Activated CD8-positive, alpha-beta memory T cell treated with anti-CD3 and anti-CD28 coated beads, Interleukin-2, amount 50 U/mL, for 48 hours (primary cell): ENCODE measurements around the gene POLG.
"Not testable (repeated sequence)": the region's sequence is repeated elsewhere in the genome, so short reads cannot be mapped to it uniquely, and the experiment has no call there.

Experiments used
- DNase-seq: peaks from one replicate; pipeline ENCODE4 v3.0.0-alpha.2; 2020

The POLG gene

DNA sequence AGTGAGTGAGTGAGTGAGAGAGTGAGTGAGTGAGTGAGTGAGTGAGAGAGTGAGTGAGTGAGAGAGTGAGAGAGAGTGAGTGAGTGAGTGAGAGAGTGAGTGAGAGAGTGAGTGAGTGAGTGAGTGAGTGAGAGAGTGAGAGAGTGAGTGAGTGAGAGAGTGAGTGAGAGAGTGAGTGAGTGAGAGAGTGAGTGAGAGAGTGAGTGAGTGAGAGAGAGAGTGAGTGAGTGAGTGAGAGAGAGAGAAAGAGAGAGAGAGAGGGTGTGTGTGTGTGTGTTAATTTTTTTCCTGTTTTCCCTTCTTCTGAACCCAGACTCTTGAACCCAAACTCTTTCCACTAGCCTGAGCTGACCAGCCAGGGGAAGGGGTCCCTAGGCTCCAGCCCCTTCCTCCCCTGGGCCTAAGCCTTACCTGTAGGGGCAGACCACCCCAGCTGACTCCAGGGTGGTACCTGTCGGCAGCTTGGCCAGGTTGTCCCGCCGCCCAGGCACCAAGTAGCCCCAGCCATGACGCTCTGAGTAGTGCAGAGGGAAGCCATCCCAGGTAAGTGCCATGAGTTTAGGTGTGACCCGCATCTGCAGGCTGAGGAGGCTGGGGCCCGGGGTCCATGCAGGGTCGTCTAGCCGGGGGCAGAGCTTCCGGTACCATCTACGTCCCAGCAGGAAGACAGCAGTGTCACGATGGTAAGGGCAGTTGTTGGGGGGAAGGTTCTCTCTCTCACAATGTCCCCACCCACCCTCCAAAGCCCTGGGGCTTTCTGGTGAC, 9.4 kb downstream of the POLG start:
- DNase-seq = no peak

DNA sequence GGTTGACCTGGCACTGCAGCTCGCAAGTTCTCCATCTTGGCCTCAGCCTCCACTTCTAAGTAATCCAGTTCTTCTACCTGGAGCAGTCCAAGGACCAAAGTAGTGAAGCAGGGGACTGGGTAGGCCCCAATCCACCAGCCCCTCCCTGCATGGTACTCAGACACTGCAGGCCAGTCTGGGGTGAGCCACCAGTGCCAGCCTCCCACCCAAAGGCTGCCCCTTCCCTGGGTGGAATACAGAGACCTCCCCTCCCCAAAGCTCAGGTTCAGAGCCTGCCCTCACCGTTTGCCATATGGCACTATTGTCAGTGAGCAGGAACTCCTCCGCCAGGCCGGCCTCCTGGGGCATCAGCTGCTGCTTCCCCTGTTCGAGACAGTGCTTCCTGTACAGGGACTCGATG, 10.8 kb downstream of the POLG start:
- no peak for DNase-seq

DNA sequence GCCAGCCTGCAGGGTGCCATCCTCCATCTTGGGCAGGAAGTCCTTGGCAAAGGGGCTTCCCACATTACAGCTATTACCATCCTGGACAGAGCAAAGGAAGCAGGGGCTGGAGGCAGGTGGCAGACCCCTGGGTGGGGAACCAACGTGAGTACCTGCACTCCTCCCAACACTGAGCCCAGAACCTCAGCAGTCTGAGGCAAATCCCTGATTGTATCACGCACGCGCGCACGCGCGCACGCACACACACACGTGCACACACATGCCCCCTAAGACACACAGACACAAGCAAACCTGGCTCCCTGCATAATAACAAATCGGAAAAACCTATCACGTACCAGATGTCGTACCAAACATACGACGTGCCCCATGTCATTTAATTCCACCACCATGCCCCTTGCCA, 11.8 kb downstream of the POLG start:
- no peak for DNase-seq

DNA sequence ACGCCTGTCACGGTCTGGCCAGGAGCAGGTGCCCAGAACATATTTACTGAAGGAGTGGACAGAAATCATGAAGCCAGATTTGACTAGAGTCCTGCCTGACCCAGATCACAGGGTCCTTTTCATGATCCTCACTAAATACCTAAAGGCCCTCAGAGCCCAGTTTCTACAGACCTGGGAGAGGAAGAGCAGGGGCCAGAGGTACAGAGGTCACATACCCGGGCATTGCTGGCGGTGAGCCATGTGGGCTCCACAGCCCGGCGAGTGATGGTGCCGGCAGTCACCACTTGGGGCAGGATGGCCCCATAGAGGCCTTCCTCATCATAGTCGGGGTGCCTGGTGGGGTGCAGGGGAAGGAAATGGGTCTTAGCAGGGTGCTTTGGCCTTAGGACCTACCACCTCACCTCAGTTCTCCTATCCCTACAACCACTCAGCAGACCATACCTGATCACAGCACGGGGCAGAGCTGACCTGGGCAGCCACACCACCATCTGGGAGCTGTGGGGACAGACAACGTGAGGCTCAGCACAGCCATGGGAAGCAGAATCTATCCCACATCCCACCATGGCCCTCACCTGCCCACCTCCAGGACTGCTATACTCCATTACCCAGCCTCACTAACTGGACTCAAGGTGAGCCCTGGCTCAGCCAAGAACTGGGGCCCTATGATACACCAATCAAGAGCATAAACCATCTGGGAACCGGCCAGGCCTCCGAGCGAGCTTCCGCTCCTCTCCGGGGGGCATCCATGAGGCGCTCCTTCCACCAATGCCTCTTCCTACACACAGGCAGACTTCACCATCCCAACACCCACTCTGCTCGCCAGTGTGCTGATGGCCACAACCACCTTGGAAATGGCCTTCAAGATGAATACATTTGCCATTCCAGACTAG, 12.9 kb downstream of the POLG start:
- no peak for DNase-seq

DNA sequence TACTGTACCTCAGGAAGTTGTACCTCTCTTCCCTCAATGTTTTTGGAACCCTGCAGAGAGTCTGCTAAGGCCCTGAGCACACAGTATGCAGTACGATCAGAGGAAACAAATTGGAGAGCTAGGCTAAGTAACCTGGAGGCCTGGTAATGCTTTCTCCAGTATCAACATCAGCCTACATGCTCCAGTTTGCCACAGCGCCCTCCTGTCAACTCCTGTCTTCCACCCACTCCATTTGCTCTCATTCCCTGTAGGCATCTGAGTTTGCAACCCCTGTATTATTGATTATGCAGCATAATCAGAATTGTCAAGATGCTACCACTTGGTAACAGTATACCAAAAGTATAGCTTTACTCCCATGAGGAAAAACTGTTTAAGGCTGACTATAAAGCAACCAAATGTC, 14.4 kb downstream of the POLG start:
- DNase-seq = no peak

DNA sequence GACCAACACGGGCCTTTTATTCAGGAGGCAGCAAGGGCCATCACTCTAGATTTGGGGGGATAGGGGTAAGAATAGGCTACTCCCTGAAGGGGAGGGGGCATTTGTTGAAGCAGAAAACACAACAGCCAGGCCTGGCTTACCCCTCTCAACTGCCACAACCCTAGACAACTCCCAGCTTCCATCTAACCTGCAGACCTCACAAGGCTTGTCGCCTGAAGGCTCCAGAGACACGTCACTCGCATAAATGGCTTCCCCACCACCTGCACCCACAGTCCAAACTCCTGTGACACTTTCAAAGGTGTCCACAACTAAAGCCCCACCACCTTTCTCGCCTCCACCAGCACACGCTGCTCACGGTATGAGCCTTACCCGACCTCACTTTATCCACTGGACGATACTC, 14.9 kb downstream of the POLG start:
- no peak for DNase-seq

DNA sequence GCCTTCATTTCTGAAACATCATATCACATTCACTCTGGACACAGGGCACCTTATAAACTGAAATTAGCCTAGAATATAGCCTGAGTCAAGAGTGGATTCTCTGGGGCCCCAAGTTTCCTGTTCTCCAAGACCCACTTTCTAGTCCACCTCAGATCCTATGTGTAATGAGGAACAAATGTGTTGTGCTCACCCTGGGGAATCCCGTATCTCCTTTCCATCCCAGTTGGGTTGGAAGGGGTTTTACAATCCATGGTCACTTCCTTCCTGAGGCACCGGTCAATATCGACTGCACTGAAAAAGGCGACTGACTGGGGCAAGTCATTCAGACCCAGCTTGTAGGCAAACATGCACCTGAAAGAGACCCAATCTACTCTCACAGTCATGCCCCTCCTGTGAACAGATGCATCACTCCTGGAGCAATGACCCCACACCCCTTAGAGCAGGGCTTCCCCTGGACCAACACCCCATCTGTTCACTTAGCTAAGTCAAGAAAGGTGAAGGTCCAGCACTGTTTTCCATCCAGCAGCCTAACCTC, 17.4 kb downstream of the POLG start:
- no peak for DNase-seq

DNA sequence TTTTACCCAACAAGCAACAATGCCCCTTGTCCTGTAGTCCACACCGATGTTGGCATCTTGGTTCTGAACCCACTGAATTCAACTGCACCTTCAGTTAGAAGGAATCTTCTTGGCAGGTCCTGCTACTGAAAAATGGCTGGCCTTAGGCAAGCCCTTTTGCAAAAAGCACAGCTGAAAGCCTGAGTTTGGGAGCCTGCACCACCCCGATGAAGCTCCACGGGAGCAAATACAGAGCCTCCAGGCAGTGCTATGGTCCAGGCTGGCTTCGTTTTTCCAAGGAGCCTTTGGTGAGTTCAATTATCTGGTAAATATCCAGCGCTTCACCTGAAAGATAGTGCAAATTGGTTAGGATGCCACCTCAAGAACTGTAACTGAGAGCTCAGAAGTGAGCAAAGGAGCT, 18.1 kb downstream of the POLG start:
- DNase-seq = no peak

DNA sequence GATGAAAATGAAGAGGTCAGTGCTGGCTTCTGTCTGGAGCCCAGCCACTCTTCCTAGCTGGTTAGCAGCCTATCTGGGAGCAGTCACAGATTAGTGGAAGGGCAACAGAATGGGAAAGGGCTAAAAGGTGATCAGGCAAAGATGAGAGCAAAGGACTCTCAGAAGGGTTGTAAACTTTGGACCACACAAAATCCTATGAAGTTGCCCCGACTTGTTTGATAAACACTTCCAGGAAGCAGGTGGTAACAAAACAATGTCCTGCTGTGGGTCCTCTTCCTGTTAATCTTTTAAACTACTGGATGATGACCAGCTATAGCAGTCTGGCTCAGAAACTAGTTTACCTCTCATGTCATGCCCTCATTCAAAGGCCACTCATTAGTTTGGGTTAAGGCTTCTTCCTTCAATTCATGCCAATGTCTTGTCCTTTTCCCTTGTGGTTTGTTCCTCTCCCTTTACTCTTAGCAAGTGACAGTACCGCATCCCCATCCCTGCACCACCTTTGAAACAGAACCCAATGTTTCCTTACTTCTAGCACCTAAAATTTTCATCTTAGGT, 19.2 kb downstream of the POLG start:
- DNase-seq = no peak

DNA sequence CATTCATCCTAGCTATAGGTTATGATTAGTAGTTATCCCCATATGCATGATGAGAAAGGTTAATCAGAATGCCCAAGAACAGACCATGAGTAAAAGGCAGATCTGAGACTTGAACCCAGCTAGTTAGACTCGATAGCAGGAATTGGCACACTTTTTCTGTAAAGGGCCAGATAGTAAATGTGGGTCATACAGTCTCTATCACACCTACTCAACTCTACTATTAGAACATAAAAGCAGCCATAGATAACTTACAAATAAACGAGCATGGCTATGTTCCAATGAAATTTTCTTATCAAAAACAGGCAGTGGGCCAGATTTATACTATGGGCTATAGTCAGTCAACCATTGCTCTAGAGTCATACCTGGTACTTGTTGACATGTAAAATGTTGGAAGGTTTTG, 24.6 kb downstream of the POLG start:
- no peak for DNase-seq

DNA sequence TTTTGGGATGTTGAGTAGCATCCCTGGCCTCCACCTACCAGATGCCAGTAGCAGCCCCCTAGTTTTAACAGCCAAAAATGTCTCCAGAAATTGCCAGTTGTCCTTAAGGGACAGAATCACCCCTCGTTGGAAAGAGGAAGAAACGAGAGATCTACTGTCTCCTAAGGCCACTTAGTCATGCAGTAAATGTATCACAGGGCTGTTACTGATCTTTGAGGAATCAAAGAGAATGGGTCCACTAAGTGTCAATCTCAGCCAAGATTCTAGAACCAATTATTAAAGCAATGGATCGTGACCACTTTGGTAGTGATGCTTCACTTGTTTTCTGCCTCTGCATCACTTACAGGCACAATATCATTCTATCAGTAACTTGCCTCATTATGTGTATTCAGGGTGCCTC, 26.4 kb downstream of the POLG start:
- no peak for DNase-seq

DNA sequence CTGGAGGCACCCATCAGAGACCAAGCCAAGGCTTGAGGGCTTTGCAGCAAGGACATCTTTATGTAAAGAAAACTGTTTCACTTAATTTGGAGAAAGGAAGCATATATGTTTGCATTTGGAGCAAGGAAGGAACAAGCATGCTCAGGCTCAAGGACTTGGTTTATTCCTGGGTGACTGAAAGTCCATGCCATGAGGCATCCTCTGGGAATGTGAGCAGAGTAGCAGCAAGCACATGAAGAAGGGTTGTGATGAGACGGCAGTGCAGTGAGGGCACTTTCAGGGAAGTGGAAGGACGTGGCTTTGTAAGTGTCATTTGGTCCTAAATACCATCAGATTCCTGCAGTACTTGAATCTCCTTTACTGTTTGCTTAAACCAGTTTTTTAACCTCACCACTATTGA, 26.8 kb downstream of the POLG start:
- DNase-seq = no peak

DNA sequence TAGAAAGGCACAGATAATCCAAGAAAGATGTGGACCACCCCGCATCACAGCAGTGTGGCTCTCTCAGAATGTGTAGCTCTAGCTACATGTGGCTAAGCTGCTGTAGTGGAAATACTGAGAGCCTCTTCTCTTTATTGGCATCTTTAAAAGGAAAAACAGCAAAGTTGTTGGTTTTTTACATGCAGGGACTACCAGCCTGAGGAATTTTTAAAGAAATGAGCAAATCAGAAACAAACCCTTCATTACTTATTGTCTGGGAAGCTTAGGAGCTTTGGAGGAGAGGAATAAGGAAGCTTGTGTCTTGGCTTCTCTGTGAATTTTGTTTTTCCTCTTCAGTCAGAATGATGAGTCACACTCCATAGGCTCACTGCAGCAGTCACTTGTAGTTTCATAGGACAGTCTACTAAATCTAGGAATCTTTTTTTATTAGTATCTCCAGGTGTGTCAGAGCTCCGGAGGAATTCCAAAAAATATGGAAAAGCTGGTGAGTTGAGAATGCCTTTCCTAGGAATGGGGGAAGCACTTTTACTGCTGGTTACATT, 27.5 kb downstream of the POLG start:
- DNase-seq = no peak

DNA sequence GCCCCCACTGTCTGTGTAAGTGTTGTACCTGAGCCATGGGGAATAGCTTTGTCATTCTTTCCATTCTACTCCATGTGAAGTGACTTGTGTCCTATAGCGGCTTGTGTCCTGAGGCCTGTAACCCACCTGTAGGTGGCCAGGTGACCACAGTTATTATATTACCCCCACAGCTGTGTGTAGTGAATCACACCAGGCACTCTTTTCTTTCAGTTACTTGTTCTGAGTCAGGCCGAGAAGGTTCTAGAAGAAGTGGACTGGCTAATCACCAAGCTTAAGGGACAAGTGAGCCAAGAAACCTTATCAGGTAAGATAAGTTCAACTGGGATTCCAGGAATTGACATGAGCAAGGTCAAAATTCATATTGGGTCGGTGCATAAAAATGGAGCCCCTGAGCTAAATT, 29.2 kb downstream of the POLG start:
- DNase-seq = no peak

DNA sequence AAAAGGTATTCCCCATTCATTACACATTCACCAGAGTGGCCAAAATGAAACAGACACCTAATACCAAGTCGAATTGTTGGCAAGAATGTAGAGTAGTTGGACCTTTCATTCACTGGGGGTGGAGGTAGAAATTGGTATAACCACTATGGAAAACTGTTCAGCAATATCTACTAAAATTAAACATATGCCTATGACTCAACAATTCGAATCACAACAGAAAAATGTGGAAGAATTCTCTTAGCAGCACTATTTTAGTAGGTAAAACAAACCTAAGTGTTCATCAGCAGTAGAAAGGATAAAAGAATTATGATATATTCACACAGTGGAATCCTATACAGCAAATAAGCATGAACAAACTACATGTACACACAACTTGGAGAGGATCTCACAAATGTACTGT, 30.6 kb downstream of the POLG start:
- no peak for DNase-seq

DNA sequence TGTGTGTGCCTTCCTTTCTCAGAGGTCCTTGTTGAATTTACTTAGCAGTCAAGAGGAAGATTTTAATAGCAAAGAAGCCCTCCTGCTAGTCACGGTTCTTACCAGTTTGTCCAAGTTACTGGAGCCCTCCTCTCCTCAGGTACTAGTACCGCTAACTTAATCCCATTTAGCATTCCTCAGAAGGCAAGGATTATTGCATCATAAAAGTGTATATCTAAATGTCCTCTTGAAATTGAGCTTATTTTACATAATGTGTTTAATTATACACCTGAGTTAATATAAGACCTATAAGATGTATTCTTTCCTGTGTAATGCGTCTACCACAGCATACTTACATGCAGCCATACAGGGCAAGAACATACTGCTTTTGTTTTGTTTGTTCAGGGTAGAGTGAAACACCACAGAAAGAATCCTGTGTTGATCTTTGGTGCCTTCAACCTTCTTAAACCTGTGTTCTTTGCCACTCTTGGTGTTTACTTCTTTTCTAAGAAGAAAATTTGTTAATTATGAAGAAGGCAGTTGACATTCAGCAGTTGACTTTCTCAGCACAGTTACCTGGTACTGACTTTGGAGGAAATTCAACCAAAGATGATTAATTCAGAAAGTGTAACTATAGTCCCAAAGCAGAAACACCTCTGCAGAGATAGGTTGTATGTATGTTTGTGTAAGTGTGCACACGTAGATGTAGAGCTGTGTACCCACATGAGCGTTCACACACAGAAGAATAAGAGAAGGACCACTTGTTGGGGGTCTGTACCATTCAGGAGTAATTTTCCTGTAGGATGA, 33.1 kb downstream of the POLG start:
- no peak for DNase-seq

DNA sequence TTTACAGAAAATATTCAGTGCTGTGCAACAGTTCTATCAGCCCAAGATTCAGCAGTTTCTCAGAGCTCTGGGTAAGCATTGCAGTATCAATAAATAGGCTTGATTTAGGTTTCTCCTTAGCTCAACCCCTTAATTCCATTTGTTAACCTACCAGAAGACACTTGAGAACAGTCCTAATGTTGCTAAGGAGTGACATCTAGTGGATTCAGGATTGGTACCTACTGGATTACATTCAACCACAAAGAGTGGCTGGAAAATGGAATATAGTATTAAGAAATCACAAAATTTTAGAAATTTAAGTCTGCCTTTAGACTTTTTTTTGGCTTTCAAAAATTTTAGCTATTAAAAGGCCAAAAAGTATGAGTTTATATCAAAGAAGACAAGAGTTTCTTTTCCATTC, 34.7 kb downstream of the POLG start:
- no peak for DNase-seq

DNA sequence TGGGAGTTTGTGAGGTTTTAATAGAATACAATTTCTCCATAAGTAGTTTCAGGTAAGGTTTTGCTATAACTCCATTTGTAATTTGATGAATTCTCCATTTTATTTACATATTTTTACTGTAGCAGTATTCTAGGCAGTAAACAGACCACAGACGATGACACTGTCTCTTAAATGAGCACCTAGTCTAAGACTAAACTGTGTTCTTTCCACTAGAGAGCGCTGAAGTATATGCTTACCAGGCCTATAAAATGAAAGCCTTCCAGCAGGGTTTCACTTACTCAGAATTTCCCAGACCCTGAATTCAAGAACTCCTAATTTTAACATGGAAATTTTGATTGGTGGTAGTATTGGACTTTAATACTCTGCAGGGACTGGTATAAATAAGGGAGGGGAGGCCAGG, 41.6 kb downstream of the POLG start:
- DNase-seq = no peak

DNA sequence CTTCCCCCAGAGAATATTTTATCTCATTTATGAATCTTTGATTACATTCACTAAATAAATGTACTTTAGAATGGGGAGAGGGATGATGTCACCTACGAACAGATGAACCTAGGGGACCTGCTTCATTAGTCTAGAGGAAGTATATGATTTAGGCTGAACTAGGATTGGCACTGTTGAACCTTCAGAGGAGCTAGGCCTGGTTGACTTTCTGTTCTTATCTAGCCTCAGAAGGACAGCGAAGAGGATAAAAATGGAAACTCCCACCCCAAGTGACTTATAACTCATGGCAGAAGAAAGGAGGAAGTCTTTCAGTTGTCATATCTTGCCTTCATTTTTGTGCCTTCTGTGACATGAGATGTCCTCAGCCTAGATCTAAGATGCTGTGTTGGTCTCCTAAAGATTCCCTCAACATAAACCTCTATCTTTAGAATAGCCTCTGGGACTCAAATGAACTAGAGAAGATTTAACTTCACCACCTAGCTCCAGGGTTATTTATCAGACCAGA, 42.6 kb downstream of the POLG start:
- DNase-seq = no peak

DNA sequence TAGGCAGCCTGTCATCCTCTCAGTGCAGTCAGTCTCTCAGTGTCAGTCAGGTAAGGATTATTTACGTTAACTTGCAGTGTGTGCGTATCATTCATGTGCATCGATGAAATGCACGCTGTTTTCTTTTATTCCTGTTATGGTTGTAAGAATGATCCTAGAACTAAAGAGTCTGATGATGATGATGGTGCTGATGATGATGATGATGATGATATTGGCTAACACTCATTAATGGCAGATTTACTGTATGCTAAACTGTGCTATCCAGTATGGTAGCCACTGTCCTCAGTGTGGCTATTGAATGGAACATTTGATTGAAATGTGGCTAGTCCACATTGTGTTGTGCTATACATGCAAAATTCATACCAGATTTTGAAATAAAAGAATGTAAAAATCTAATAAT, 51.4 kb downstream of the POLG start:
- DNase-seq = no peak

DNA sequence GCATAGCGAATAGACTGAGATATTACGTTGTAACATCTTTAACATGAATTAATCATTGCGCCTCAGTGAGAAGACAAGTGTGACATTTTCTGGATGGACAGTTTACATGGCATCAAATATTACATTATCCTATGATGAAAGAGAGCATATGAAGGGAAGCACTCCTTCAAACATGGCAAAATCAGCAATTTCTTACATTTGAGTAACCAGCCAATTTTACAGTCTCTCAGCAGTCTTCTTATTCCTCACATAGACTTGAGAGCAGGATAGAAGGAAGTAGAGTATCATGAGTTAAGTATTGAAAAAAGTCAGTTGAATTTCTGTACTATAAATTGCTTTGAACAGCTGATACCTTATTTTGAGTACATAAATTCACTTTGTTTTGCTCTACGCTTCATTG, 52.0 kb downstream of the POLG start:
- no peak for DNase-seq

DNA sequence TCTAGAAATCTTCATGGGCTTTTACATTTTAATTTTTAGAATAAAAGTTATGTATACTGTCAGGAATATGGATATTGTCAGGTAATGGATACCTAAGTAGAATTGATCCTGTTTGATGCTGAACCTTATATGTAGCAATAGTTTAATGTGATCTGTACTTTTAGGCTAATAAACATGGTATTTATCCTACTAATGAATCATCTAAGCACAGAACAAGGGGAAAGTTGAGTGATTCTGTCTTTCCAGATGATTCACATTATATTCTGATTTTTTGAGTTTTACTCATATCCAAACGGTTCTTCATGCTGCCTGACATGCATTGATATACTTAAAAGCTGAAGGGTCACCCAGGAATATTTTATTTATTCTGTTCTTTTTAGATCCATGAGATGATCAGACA, 56.3 kb downstream of the POLG start:
- DNase-seq = no peak

DNA sequence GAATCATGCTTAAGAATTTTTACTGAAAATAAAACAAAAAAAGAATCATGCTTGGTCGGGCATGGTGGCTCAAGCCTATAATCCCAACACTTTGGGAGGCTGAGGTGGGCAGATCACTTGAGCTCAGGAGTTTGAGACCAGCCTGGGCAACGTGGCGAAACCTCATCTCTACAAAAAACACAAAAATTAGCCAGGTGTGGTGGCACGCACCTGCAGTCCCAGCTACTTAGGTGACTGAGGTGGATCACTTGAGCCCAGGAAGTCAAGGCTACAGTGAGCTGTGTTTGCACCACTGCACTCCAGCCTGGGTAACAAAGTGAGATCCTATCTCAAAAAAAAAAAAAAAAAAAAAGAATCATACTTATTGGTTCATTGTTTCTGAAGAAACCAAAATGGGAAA, 57.3 kb downstream of the POLG start:
- not testable (repeated sequence) for DNase-seq
